ENCODE results near the gene CLEC2L.

The CLEC2L gene

GRCh38 chr7:139523199-139523941, at the start of gene CLEC2L:
TSS of gene CLEC2L (plus strand) at chr7:139523685. CDS start at chr7:139523928, 243 bp downstream.
- peaks cover 13% of the 10 kb centered on the region for H3K4me1 ChIP-seq
- peaks cover 43% of the 10 kb centered on the region for H3K27me3 ChIP-seq
- no peaks in the 10 kb centered on the region for H3K36me3 ChIP-seq
- H3K4me3 ChIP-seq = no peak within 1 kb of the TSS
- H3K9me3 ChIP-seq = peaks cover 23% of the 10 kb centered on the region
- H3K4me2 ChIP-seq = no peak within 1 kb of the TSS
- no peak for TF ChIP-seq Cebpa-rat (IDR thresholded peaks at IDR 0.05)
- no peak within 1 kb of the TSS for H3K9ac ChIP-seq
- no peak within 1 kb of the TSS for H3K27ac ChIP-seq
- H4K20me1 ChIP-seq = no peaks in the 10 kb centered on the region

- H3K36me3 ChIP-seq = no peaks in the 10 kb centered on the region
- no peaks in the 10 kb centered on the region for H4K20me1 ChIP-seq
- H3K4me2 ChIP-seq = no peak overlapping the region
- H3K4me1 ChIP-seq = no peaks in the 10 kb centered on the region
- H3K9ac ChIP-seq = no peak overlapping the region
- no peak for TF ChIP-seq Cebpa-rat (IDR thresholded peaks at IDR 0.05)
- peaks cover 12% of the 10 kb centered on the region for H3K9me3 ChIP-seq
- no peak overlapping the region for H3K27ac ChIP-seq
- H3K4me3 ChIP-seq = no peak overlapping the region
- peaks cover 3% of the 10 kb centered on the region; the same call in 1 of the 2 replicates for H3K27me3 ChIP-seq
Observed at GRCh38 chr7:139476139-139476538, 47.3 kb upstream of the CLEC2L start.

- no peak overlapping the region for H3K27ac ChIP-seq
- no peak overlapping the region for H3K4me2 ChIP-seq
- peaks cover 11% of the 10 kb centered on the region for H3K27me3 ChIP-seq
- no peak for TF ChIP-seq Cebpa-rat (IDR thresholded peaks at IDR 0.05)
- peaks cover 12% of the 10 kb centered on the region for H3K9me3 ChIP-seq
- H3K9ac ChIP-seq = no peak overlapping the region
- H3K36me3 ChIP-seq = no peaks in the 10 kb centered on the region
- no peak overlapping the region for H3K4me3 ChIP-seq
- H4K20me1 ChIP-seq = no peaks in the 10 kb centered on the region; the same call in 1 of the 2 replicates
- H3K4me1 ChIP-seq = no peaks in the 10 kb centered on the region
Observed at GRCh38 chr7:139476891-139477290, 46.6 kb upstream of the CLEC2L start.

- no peak overlapping the region for H3K9ac ChIP-seq
- H3K36me3 ChIP-seq = no peaks in the 10 kb centered on the region
- peaks cover 38% of the 10 kb centered on the region for H3K27me3 ChIP-seq
- no peak overlapping the region for H3K4me2 ChIP-seq
- no peak overlapping the region for H3K4me3 ChIP-seq
- no peak for TF ChIP-seq Cebpa-rat (IDR thresholded peaks at IDR 0.05)
- peaks cover 12% of the 10 kb centered on the region; the same call in 1 of the 2 replicates for H3K9me3 ChIP-seq
- peaks cover 10% of the 10 kb centered on the region for H3K4me1 ChIP-seq
- no peak overlapping the region for H3K27ac ChIP-seq
- no peaks in the 10 kb centered on the region; the same call in 1 of the 2 replicates for H4K20me1 ChIP-seq
Observed at GRCh38 chr7:139479620-139480019, 43.9 kb upstream of the CLEC2L start.

- peaks cover 46% of the 10 kb centered on the region for H3K27me3 ChIP-seq
- H3K27ac ChIP-seq = no peak overlapping the region
- no peak for TF ChIP-seq Cebpa-rat (IDR thresholded peaks at IDR 0.05)
- no peaks in the 10 kb centered on the region; the same call in 1 of the 2 replicates for H4K20me1 ChIP-seq
- H3K9me3 ChIP-seq = peaks cover 12% of the 10 kb centered on the region; the same call in 1 of the 2 replicates
- peaks cover 14% of the 10 kb centered on the region for H3K4me1 ChIP-seq
- H3K4me2 ChIP-seq = no peak overlapping the region
- no peaks in the 10 kb centered on the region for H3K36me3 ChIP-seq
- no peak overlapping the region for H3K4me3 ChIP-seq
- no peak overlapping the region for H3K9ac ChIP-seq
Observed at GRCh38 chr7:139481364-139481763, 42.1 kb upstream of the CLEC2L start.

- no peak overlapping the region for H3K27ac ChIP-seq
- H3K4me2 ChIP-seq = no peak overlapping the region
- H3K9me3 ChIP-seq = peaks cover 12% of the 10 kb centered on the region; the same call in 1 of the 2 replicates
- H3K27me3 ChIP-seq = peaks cover 46% of the 10 kb centered on the region
- H3K9ac ChIP-seq = no peak overlapping the region
- peaks cover 21% of the 10 kb centered on the region for H3K4me1 ChIP-seq
- no peaks in the 10 kb centered on the region for H3K36me3 ChIP-seq
- TF ChIP-seq Cebpa-rat (IDR thresholded peaks at IDR 0.05) = no peak
- H3K4me3 ChIP-seq = no peak overlapping the region
- no peaks in the 10 kb centered on the region; the same call in 1 of the 2 replicates for H4K20me1 ChIP-seq
Observed at GRCh38 chr7:139482122-139482521, 41.4 kb upstream of the CLEC2L start.

- H3K4me2 ChIP-seq = peak overlapping the region; percentile 89
- no peaks in the 10 kb centered on the region for H3K36me3 ChIP-seq
- no peaks in the 10 kb centered on the region; the same call in 1 of the 2 replicates for H4K20me1 ChIP-seq
- H3K4me1 ChIP-seq = peaks cover 23% of the 10 kb centered on the region
- H3K4me3 ChIP-seq = peak overlapping the region; percentile 65
- H3K27ac ChIP-seq = no peak overlapping the region
- no peak overlapping the region for H3K9ac ChIP-seq
- TF ChIP-seq Cebpa-rat (IDR thresholded peaks at IDR 0.05) = no peak
- peaks cover 12% of the 10 kb centered on the region; the same call in 1 of the 2 replicates for H3K9me3 ChIP-seq
- H3K27me3 ChIP-seq = peaks cover 46% of the 10 kb centered on the region
Observed at GRCh38 chr7:139482662-139483466, 40.6 kb upstream of the CLEC2L start.

GRCh38 chr7:139487366-139488080, 36.0 kb upstream of the CLEC2L start:
- no peaks in the 10 kb centered on the region for H3K36me3 ChIP-seq
- peaks cover 29% of the 10 kb centered on the region for H3K27me3 ChIP-seq
- peaks cover 23% of the 10 kb centered on the region for H3K4me1 ChIP-seq
- no peaks in the 10 kb centered on the region for H4K20me1 ChIP-seq
- no peak overlapping the region for H3K9ac ChIP-seq
- TF ChIP-seq Cebpa-rat (IDR thresholded peaks at IDR 0.05) = no peak
- no peak overlapping the region for H3K4me3 ChIP-seq
- peaks cover 18% of the 10 kb centered on the region for H3K9me3 ChIP-seq
- no peak overlapping the region for H3K27ac ChIP-seq
- no peak overlapping the region for H3K4me2 ChIP-seq

GRCh38 chr7:139488810-139489209, 34.7 kb upstream of the CLEC2L start:
- no peaks in the 10 kb centered on the region for H4K20me1 ChIP-seq
- H3K27ac ChIP-seq = no peak overlapping the region
- H3K9me3 ChIP-seq = peaks cover 14% of the 10 kb centered on the region
- H3K27me3 ChIP-seq = peaks cover 16% of the 10 kb centered on the region
- no peaks in the 10 kb centered on the region for H3K36me3 ChIP-seq
- no peak overlapping the region for H3K4me2 ChIP-seq
- no peak overlapping the region for H3K4me3 ChIP-seq
- no peak for TF ChIP-seq Cebpa-rat (IDR thresholded peaks at IDR 0.05)
- H3K4me1 ChIP-seq = peaks cover 13% of the 10 kb centered on the region
- H3K9ac ChIP-seq = no peak overlapping the region

Data from BLaER1 (cell line).